Measurements from ENCODE around the gene STRADA. TPM values are rescaled to one million over a fixed set of nuclear protein-coding genes. Genes with fewer than 3 reads are reported as not detected.
A peak's percentile ranks its signal among the peaks of the same experiment; 100 is the strongest.

STRADA gene
- total RNA-seq, 1 donor from 2014 or later, result 54.6 TPM

DNA sequence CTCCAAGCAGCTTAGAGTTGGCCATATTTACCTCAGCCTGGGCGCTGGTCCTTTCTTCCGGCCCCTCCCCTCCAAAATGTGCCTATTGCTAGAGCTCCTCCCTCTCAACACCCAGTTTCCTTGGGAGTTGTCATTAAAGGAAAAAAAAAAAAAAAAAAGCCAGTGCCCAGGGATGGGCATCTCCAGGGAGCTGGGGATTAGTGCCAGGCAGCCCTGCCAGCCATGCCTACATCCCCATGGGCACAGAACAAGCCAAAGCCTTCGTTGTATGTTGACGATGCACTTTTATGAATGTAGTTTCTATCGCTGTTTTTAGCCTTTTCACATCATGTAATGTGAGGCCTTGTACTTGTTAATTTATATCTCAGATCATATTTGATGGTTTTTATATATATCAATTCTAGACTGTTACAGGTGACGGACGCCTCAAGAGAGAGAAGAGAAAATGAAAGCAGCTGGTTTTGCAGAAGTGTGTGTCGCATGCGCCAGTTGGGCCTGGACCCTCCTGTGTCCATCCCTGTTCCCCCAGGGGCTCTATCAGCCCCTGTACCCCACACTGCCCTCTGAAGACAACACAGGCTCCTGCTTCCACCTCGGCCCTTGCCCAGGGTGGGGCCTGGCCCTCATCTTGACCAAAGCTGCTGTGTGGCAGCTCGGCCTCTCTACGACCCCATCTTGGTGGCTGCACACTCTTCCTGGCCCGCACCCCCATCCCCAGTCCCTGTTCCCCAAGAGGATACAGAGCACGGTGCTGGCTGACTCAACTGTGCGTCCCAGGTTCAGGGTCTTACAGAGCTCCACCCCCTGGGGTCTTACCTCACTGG lies 46.4 kb downstream of the STRADA start:
- H3K27me3 Mint-ChIP-seq, result no peaks in the 10 kb centered on the region
- no peaks in the 10 kb centered on the region for H3K9me3 Mint-ChIP-seq
- H3K36me3 Mint-ChIP-seq (ENCODE audit: low read depth), result peaks cover 34% of the 10 kb centered on the region
- H3K4me1 Mint-ChIP-seq, result peaks cover 31% of the 10 kb centered on the region
- H3K4me3 Mint-ChIP-seq, result no peak overlapping the region
- peak; percentile 61 for DNase-seq
- H3K27ac Mint-ChIP-seq, result peak overlapping the region; percentile 78
- intact Hi-C loops (cut with micrococcal nuclease), result loop anchor here (5.0 kb wide), 1 partner anchor 268 kb away; no protein-coding TSS in a partner anchor

DNA sequence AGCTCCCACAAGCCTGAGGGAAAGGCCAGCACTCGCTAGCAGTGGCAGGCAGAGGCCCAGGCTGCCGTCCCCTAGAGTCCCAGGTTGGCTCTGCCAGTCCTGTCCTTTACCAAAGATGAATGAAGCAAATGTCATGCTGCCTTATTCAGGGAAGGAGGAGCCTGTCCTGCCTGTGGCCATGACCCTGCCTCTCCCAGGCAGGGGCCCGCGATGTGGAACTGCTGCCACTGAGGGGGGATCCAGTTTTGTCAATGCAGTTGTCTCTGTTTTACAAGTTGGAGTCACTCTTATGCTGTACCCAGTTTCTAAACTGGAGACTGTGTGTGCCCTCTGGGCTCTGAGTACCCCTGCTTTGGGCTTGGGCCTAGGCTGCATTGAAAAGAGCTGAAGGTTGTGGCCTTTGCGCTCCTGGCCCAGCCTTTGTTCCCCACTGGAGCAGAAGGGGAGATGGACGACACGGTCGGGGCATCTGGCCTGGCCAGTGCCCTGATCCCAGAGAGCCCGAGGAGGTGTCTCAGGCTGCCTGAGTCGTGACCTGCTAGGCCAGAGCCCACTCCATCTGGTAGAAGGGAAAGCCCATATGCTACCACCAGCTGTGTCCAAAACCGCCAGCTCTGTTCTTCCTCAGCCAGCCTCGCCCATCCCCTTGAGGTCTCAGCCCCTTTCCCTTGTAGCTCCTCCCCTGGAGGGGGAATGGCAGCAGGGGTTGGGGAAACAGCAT lies 47.2 kb downstream of the STRADA start:
- peaks cover 31% of the 10 kb centered on the region for H3K4me1 Mint-ChIP-seq
- H3K27ac Mint-ChIP-seq, result peak overlapping the region; percentile 34
- peak; percentile 71 for DNase-seq
- H3K4me3 Mint-ChIP-seq, result no peak overlapping the region
- no peaks in the 10 kb centered on the region for H3K9me3 Mint-ChIP-seq
- peaks cover 39% of the 10 kb centered on the region for H3K36me3 Mint-ChIP-seq (ENCODE audit: low read depth)
- H3K27me3 Mint-ChIP-seq, result no peaks in the 10 kb centered on the region
- intact Hi-C loops (cut with micrococcal nuclease), result no loop called here

DNA sequence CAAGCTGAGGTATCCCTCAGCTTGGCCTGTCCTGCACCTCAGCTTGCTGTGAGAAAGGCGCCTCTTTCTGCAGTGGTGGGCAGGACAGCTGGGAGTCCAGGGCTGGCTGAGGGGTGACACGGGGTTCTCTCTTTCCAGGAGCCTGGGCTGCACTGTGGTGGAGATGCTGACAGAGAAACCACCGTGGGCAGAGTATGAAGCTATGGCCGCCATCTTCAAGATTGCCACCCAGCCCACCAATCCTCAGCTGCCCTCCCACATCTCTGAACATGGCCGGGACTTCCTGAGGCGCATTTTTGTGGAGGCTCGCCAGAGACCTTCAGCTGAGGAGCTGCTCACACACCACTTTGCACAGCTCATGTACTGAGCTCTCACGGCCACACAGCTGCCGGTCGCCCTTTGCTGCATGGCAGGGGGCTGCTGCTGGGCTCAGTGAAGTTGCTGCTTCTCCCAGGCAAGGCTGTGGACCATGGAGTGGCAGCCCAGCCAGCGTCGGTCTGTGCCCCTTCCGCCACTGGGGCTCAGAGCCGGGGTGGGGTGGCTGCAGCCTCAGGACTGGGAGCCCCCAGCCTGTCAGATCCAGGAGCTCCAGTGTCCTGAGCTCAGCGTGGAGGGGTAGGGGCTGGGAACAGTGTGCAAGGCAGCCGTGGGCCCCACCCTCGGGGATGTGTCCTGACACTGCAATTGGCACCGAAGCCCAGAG lies 48.0 kb downstream of the STRADA start:
- no peaks in the 10 kb centered on the region for H3K9me3 Mint-ChIP-seq
- H3K27ac Mint-ChIP-seq, result peak overlapping the region; percentile 38
- intact Hi-C loops (cut with micrococcal nuclease), result no loop called here
- peak; percentile 58 for DNase-seq
- peaks cover 40% of the 10 kb centered on the region for H3K36me3 Mint-ChIP-seq (ENCODE audit: low read depth)
- peaks cover 31% of the 10 kb centered on the region for H3K4me1 Mint-ChIP-seq
- no peaks in the 10 kb centered on the region for H3K27me3 Mint-ChIP-seq
- no peak overlapping the region for H3K4me3 Mint-ChIP-seq

GRCh38 chr17:63692195-63692816 lies 49.3 kb downstream of the STRADA start:
- Mint-ChIP-seq H3K27me3 (no peaks in the 10 kb centered on the region), H3K4me1 (peaks cover 22% of the 10 kb centered on the region), H3K9me3 (no peaks in the 10 kb centered on the region), H3K36me3 (ENCODE audit: low read depth) (peaks cover 31% of the 10 kb centered on the region), H3K27ac (no peak overlapping the region), H3K4me3 (no peak overlapping the region)
- intact Hi-C loops (cut with micrococcal nuclease), result no loop called here
- no peak for DNase-seq

DNA sequence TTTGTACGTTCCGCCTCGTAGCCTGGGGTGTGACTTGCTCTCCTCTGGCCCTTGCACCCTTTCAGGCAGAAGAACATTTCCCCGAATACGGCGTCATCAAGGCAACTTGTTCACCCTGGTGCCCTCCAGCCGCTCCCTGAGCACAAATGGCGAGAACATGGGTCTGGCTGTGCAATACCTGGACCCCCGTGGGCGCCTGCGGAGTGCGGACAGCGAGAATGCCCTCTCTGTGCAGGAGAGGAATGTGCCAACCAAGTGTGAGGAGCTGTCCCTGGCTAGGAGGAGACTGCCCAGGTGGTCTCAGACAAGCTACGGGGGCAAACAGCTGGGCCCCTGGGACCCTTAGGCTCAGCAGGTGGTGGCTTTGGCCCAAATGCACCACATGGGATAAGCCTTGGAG lies 52.1 kb downstream of the STRADA start:
- H3K27me3 Mint-ChIP-seq, result no peaks in the 10 kb centered on the region
- peaks cover 2% of the 10 kb centered on the region for H3K4me1 Mint-ChIP-seq
- no peaks in the 10 kb centered on the region for H3K9me3 Mint-ChIP-seq
- intact Hi-C loops (cut with micrococcal nuclease), result no loop called here
- no peak overlapping the region for H3K4me3 Mint-ChIP-seq
- no peak overlapping the region for H3K27ac Mint-ChIP-seq
- peaks cover 20% of the 10 kb centered on the region for H3K36me3 Mint-ChIP-seq (ENCODE audit: low read depth)
- no peak for DNase-seq

GRCh38 chr17:63688396-63689020 lies 53.1 kb downstream of the STRADA start:
- H3K36me3 Mint-ChIP-seq (ENCODE audit: low read depth), result peaks cover 23% of the 10 kb centered on the region
- H3K4me3 Mint-ChIP-seq, result no peak overlapping the region
- intact Hi-C loops (cut with micrococcal nuclease), result no loop called here
- no peak for DNase-seq
- peaks cover 2% of the 10 kb centered on the region for H3K4me1 Mint-ChIP-seq
- no peaks in the 10 kb centered on the region for H3K27me3 Mint-ChIP-seq
- no peak overlapping the region for H3K27ac Mint-ChIP-seq
- H3K9me3 Mint-ChIP-seq, result no peaks in the 10 kb centered on the region

DNA sequence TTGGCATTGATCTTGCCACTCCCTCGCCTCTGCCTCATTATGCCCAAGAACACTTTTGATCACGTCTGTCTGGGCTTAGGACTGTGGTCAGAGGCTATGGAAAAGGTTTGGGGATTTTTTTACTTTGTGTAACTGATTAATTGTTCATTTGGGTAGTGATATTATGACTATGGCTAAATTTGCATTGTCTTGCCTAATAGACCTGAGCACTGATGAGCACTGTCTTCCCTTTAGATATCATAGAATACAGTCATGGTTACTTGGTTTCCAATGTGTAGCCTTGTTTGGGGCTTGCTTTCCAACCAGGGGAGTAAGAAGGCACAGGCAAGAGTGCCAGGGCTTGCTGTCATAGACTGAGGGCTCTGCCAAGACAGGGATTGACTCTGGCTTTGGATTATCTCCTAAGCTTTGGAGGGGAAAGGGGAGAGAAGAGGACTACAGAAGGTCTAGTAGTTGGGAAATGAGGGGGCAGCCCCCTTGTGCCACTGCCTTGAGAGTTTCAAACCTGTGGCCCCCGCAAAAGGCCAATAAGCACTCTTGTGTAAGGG lies 55.4 kb downstream of the STRADA start:
- Mint-ChIP-seq H3K4me3 (no peak overlapping the region), H3K4me1 (no peaks in the 10 kb centered on the region), H3K27ac (peak overlapping the region; percentile 67), H3K9me3 (no peaks in the 10 kb centered on the region), H3K36me3 (ENCODE audit: low read depth) (peaks cover 32% of the 10 kb centered on the region), H3K27me3 (no peaks in the 10 kb centered on the region)
- intact Hi-C loops (cut with micrococcal nuclease), result no loop called here
- no peak for DNase-seq

GRCh38 chr17:63685578-63685977 lies 56.0 kb downstream of the STRADA start:
- H3K9me3 Mint-ChIP-seq, result no peaks in the 10 kb centered on the region
- intact Hi-C loops (cut with micrococcal nuclease), result no loop called here
- H3K27me3 Mint-ChIP-seq, result no peaks in the 10 kb centered on the region
- no peak overlapping the region for H3K4me3 Mint-ChIP-seq
- peaks cover 29% of the 10 kb centered on the region for H3K36me3 Mint-ChIP-seq (ENCODE audit: low read depth)
- peaks cover 4% of the 10 kb centered on the region for H3K4me1 Mint-ChIP-seq
- no peak overlapping the region for H3K27ac Mint-ChIP-seq
- DNase-seq, result no peak

DNA sequence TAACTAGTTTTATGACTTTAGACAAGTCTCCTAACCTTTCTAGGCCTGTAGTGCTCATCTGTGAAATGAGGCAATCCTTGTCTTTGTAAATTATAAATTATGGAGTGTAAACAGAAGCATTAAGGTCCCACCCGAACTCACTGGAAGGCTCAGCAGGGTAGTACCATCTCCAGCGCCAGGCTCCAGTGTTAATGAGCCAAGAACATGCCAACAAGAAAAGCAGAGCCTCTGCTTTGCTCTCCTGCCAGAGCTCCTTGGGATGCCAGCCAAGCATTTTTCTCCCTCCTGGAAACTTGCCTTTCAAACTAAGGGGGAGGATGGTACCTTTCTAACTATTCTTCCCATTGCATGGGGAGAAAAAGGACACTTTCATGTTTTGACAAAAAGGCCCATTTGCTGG lies 56.6 kb downstream of the STRADA start:
- intact Hi-C loops (cut with micrococcal nuclease), result no loop called here
- DNase-seq, result no peak
- Mint-ChIP-seq H3K27ac (no peak overlapping the region), H3K4me3 (no peak overlapping the region), H3K36me3 (ENCODE audit: low read depth) (peaks cover 24% of the 10 kb centered on the region), H3K4me1 (peaks cover 4% of the 10 kb centered on the region), H3K27me3 (no peaks in the 10 kb centered on the region), H3K9me3 (no peaks in the 10 kb centered on the region)

- DNase-seq, result no peak
- peaks cover 24% of the 10 kb centered on the region for H3K36me3 Mint-ChIP-seq (ENCODE audit: low read depth)
- intact Hi-C loops (cut with micrococcal nuclease), result no loop called here
- H3K4me1 Mint-ChIP-seq, result peaks cover 5% of the 10 kb centered on the region
- H3K27me3 Mint-ChIP-seq, result no peaks in the 10 kb centered on the region
- H3K27ac Mint-ChIP-seq, result no peak overlapping the region
- no peak overlapping the region for H3K4me3 Mint-ChIP-seq
- no peaks in the 10 kb centered on the region for H3K9me3 Mint-ChIP-seq
These were observed 58.6 kb downstream of the STRADA start for GRCh38 chr17:63682981-63683380.

GRCh38 chr17:63682441-63682840 lies 59.2 kb downstream of the STRADA start:
- intact Hi-C loops (cut with micrococcal nuclease), result no loop called here
- H3K9me3 Mint-ChIP-seq, result no peaks in the 10 kb centered on the region
- H3K27me3 Mint-ChIP-seq, result no peaks in the 10 kb centered on the region
- H3K27ac Mint-ChIP-seq, result no peak overlapping the region
- H3K4me3 Mint-ChIP-seq, result no peak overlapping the region
- H3K4me1 Mint-ChIP-seq, result peaks cover 5% of the 10 kb centered on the region
- peaks cover 26% of the 10 kb centered on the region for H3K36me3 Mint-ChIP-seq (ENCODE audit: low read depth)
- DNase-seq, result no peak

DNA sequence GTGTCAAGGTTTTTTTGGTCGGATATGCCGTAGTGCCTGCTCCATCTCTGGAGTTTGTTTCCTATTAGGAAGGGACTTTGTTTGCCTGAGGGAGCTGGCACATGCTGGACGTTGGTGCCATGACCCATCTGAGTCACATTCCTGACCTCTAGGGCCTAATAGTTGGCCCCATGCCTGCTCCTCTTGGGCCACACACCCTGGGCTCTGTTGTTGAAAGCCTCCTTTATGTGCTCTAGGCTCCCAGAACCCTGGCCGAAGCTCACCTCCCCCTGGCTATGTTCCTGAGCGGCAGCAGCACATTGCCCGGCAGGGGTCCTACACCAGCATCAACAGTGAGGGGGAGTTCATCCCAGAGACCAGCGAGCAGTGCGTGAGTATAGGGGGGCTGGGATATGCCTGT lies 60.1 kb downstream of the STRADA start:
- Mint-ChIP-seq H3K36me3 (ENCODE audit: low read depth) (peaks cover 26% of the 10 kb centered on the region), H3K4me3 (no peak overlapping the region), H3K27me3 (no peaks in the 10 kb centered on the region), H3K27ac (no peak overlapping the region), H3K9me3 (no peaks in the 10 kb centered on the region), H3K4me1 (peaks cover 5% of the 10 kb centered on the region)
- intact Hi-C loops (cut with micrococcal nuclease), result no loop called here
- DNase-seq, result no peak

GRCh38 chr17:63680700-63681099 lies 60.9 kb downstream of the STRADA start:
- no peaks in the 10 kb centered on the region for H3K9me3 Mint-ChIP-seq
- intact Hi-C loops (cut with micrococcal nuclease), result no loop called here
- DNase-seq, result no peak
- no peak overlapping the region for H3K4me3 Mint-ChIP-seq
- peaks cover 5% of the 10 kb centered on the region for H3K4me1 Mint-ChIP-seq
- peaks cover 25% of the 10 kb centered on the region for H3K36me3 Mint-ChIP-seq (ENCODE audit: low read depth)
- no peak overlapping the region for H3K27ac Mint-ChIP-seq
- no peaks in the 10 kb centered on the region for H3K27me3 Mint-ChIP-seq
